ENCODE data around the gene C17orf58.

Gene C17orf58

GRCh38 chr17:67947325-67947813, 48.9 kb downstream of the C17orf58 start:
- DNase-seq = no peak

GRCh38 chr17:67946513-67946912, 49.8 kb downstream of the C17orf58 start:
- no peak for DNase-seq

- DNase-seq = no peak
Observed at GRCh38 chr17:67944035-67944434, 52.2 kb downstream of the C17orf58 start.

- peak in 1 of 2 donors; percentile 9 for DNase-seq
Observed at GRCh38 chr17:67942810-67943209, 53.5 kb downstream of the C17orf58 start.

Data from inflammatory macrophage treated with lipopolysaccharide for 1 hour (primary cell).